Prostate gland (tissue), 2 donors: ENCODE measurements around the gene DHPS.

Experiments
- CTCF ChIP-seq, 4 experiments: fragments of 200-600 bp in 2 of 4; fragments of 450-650 bp in 2 of 4; sonication (generic) in 2 of 4; IDR thresholded peaks; 1 replicate in 3 of 4; 2 replicates in 1 of 4; pipeline ENCODE4 v1.5.1; 2016 to 2019; ENCODE audit warnings: antibody characterized with exemption in 4 of 4, mild to moderate bottlenecking in 2 of 4, moderate library complexity in 2 of 4
- POLR2AphosphoS5 ChIP-seq: sonication (generic); formaldehyde crosslinking; IDR thresholded peaks from one replicate; pipeline ENCODE4 v1.6.1; 2017; ENCODE audit warnings: antibody characterized with exemption

GRCh38 chr19:12676928-12677327 is 4.8 kb downstream of the DHPS start:
- no peak for TF ChIP-seq CTCF (IDR thresholded peaks at IDR 0.05)
- TF ChIP-seq POLR2AphosphoS5, result no peak
